GM19467 (cell line): ENCODE measurements around the gene DOK4.
"Not testable (repeated sequence)": the region's sequence is repeated elsewhere in the genome, so short reads cannot be mapped to it uniquely, and the experiment has no call there.

Experiments
- ATAC-seq: cut with Tn5 transposase; IDR thresholded peaks from one replicate; pipeline ENCODE4 v1.9.1; 2021; ENCODE audit warnings: mild to moderate bottlenecking, moderate library complexity; ENCODE audit not compliant: unreplicated experiment

DOK4 gene

DNA sequence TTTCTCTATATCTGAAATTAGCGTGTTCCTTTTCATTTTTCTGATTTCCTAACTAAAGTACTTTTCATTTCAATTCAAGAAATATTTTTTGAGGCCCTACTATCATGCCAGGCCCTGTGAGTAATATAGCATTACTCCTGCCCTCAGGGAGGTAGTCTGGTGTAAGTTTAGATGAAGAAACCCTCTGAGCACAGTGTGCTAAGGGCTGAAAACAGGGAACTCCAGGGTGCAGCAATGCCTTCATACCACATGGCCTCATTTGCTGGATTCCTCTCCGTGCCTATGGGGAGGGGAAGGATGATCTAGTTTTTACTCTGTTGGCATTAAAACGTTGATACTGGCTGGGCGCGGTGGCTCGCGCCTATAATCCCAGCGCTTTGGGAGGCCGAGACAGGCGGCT is 34.3 kb downstream of the DOK4 start:
- ATAC-seq = no peak

DNA sequence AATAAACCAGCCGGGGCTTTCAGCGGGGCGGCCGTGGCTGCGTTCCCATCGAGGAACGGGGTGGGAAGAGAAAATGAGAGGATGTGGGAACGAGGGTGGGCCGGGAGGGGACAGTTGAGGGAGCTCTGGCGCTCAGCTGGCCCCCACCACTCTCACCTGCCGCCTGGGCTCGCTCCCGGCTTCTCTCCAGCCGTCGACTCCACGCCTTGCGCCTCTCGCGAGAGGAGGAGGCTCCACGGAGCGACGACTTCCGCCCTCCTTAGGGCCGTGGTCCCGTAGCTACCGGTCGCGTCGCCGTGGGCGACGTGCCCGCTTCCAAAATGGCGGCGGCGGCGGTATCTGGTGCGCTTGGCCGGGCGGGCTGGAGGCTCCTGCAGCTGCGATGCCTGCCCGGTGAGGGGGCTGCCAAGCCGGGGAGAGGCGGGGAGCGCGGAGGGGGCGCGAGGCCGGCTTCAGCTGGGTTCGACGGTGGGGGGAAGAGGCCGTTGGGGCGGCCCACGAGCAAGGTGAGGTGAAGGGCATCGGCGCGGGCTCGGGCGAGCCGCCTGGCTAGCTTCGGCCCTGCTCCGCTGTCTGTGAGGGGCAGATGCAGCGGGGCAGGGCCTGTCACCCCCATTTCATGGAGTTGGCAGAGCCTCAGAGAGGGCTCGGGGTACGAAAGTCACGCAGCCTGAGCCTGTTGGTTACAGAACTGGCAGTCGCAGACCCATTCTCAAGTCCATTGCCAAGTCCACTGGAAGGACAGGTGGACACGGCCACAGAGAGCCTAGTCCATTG is 38.9 kb downstream of the DOK4 start, which contains the start of the genes CIAPIN1 and COQ9:
TSS of gene CIAPIN1 (minus strand) at position 200 of the 777 bp plus-strand sequence. CDS start 6,457 bp downstream, outside the sequence.
TSS of gene COQ9 (plus strand) at position 294 of the 777 bp plus-strand sequence. CDS start at position 321, 27 bp downstream.
- ATAC-seq = peak; percentile 95

DNA sequence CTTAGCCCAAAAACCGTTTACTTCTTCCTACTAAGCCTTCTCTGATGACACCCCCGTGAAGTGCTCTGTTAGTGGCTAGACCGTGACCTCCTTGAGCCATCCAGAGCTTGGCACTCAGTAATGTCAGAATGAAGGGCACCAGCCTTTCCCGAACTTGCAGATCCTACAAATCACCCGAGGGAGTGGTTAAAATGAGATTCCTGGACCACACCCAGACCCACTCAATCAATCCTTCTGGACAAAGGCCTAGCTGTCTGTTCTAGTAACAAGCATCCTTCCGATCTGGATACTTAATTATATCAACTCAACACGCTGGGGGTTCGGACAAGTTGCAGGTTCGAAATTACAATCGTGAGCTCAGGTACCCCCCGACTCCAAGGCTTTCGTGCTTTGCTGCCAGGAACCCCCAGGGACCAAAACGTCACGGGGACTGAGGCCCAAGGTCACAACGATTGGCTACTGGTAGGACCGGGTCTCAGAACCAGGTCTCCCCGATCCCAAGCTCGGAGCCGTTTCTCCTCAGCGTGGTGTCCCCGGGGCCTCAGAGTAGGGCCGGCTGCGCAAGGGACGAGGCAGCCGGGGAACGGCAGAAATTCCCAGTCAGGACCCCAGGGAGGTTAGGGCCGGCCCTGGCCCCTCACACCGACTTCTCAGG is 39.6 kb downstream of the DOK4 start:
- peak; percentile 19 for ATAC-seq

DNA sequence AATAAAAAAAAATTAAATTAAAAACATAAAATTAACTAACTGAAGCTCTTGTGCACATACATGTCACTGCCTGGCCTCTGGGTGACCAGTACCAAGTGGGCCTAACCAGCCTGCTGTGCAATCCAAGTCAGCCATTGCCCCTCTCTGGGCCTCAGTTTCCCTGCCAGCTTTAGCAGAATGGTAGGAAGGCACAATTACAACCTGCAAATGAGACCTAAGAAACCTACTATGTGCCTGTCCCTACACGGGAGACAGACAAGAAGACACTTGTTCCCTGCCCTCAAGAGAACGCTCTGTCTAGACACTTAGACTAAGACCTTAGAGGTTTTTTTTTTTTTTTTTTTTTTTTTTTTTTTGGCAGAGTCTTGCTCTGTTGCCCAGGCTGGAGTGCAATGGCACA is 40.8 kb downstream of the DOK4 start:
- no peak for ATAC-seq

DNA sequence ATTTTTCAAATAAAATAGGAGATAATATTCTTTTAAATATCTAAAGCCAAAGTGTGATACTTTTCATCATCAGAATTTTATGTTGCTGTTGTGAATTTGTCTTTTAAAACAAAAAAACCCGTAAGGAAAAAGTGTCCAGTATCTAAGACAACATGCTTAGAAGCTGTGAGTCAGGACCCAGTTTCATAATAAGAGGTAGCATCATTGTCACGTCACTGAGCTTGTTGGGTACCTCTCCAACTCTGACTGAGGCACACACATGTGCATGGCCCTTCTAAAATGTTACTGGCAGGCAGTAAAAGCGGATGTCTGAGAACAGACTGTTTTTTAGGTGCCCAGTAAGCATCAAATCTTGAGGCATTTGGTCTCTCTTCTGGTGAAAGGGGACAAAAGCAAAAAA is 41.6 kb downstream of the DOK4 start:
- ATAC-seq = no peak

DNA sequence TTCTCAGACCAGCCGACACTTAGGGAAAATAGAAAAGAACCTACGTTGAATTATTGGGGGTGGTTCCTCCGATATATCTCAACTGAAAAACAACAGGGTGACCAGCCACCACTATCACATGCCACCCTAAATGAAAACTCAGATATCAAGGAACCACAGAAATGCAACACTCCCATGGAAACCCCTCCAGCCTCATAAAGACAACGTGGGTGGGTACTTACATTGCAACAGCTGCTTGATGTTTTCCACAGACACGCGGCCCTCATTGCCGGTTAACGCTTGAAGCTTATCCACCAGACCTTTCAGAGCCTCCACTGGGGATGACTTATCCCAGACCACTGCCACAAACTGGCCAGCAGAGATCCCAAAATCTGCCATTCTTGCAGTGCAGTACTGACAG is 45.7 kb downstream of the DOK4 start:
- not testable (repeated sequence) for ATAC-seq

DNA sequence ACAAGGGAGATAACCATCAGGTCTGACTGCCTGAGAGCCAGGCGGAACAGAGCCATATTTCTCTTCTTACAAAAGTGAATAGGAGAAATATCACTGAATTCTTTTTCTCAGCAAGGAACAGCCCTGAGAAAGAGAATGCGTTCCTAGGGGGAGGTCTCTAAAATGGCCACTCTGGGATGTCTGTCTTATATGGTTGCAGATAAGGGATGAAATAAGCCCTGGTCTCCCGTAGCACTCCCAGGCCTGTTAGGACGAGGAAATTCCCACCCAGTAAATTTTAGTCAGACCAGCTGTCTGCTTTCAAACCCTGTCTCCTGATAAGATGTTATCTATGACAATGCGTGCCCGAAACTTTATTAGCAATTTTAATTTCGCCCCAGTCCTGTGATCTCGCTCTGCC is 46.3 kb downstream of the DOK4 start:
- ATAC-seq = not testable (repeated sequence)

DNA sequence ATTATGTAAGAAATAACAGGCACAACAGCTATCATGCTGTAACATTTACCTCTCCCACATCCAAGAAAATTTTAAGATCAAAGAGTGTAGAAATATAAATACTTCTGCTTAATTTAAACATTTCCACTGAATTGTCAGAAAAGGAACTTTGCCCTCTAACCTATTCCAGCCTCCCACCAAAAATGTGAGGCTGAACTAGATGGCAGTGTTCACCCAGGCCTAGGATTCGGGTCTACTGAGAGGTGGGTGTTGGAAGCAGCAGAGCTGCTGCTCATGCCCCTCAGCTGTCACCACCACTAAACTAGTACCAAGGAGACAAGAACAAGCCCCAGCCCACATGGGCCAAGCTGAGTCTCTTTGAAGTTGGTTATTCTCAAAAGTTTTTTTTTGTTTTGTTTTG is 50.5 kb downstream of the DOK4 start:
- no peak for ATAC-seq

DNA sequence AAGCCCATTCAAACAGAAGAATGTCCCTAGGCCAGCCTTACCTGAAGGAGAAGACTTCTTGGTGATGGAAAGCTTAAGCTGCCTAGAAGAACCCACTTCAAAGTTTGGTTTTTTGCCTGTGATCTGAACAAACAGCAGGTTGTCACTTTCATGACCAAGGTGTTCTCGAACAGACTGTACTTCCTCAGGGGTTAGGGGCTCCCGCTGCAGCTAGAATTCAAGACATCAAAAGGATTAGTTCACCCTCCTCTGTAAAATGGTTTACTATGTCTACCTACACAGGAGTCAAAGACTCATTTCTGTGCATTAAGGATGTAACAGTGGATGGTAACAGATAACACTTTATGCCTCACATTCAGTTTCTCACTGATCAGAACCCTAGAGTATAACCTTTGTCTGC is 52.3 kb downstream of the DOK4 start:
- no peak for ATAC-seq

DNA sequence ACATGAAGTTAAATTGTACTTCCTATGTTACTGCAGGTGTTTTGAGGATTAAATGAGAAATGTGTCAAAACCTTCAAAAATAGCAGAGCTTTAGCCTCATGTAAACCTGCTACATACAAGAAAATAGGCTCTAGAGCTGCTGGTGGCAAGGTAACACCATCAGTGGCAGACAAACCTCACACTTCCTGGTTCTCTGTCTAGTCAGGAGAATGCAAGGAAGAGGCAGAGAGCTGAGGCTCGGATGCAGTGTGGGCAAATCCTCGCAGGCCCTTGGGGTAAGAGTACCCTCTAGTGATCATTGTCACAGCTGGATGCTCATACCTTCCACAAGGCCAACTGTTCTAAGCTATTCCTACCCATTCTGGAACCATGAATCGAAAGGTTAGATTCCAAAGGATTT is 53.3 kb downstream of the DOK4 start:
- no peak for ATAC-seq

DNA sequence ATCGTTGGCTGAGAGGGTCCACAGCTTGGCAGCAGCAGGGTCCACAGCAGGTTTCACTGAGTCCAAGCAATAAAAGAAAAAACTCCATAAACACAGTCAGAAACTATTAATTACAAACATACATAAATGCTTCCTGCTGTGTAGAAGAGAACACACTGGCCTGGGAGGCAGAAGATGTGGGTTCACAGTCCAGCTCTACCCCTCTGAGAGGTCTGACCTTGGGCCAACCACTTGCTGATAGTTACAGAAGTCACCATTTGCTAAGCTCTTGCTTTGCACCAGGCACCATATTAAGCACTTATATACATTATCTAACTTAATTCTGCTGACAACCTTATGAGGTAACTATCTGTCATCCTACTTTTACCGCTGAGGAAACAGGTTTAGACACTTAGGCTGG is 53.8 kb downstream of the DOK4 start:
- no peak for ATAC-seq

DNA sequence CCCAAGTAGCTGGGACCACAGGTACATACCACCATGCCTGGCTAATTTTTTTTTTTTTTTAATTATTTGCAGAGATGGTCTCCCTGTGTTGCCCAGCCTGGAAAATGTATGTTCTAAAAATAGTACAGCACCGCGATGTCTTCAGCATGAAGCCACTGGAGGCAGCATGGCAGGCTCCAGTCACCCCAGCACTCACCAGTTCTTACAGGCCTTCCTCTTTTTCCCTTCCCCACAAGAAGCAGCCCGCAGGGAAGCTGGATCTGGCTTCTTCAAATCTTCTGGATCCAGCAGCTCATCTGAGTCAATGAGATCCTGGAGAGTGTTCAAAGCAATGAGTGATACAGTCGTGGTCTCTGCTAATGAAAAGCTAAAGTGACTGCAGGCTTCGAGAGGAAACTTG is 55.3 kb downstream of the DOK4 start:
- ATAC-seq = no peak

DNA sequence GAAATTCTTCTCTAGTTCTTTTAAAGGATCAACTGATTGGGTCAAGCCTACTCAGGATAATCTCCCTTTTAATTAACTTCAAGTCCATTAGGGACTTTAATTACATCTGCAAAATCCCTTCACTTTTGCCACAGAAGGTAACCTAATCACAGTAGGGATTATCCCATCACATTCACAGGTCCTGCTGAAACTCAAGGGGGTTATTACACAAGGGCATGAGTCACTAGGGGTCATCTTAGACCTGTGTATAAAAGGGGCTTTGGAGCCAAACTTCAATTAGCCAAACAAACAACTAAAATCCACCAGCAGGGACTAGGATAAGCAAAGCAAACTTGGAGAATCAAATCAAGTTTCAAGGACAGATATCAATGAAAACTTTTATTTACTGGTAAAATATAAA is 58.5 kb downstream of the DOK4 start:
- ATAC-seq = no peak

DNA sequence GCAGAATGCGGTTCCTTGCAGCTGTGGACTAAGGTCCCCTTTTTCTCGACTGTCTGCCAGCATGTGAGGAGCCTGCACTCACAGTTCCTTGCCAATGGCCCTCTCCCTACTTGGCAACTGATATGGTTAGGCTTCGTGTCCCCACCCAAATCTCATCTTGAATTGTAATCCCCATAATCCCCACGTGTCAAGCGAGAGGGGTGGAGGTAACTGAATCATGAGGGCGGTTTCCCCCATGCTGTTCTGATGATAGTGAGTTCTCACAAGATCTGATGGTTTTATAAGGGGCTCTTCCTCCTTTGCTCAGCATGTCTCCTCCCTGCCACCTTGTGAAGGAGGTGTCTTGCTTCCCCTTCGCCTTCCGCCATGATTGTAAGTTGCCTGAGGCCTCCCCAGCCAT is 59.0 kb downstream of the DOK4 start:
- no peak for ATAC-seq

DNA sequence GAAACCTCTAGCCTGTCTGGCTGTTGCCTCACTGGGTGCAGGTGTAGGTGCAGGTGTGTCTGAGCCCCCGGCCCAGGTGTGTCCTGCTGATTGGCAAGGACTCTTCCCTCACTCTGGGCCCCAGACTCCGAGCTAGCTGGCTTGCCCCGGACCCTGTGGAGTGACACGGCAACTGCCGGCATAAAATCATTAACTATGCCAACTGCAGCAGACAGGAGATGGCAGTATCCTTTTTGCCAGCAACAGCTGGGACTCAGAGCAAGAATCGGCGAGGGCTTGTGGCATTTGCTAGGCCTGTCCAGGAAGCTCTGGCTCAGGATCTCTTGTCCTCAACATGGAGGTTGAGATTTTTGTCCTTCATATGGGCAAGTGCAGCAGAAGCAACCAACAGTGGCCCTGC is 59.9 kb downstream of the DOK4 start:
- no peak for ATAC-seq

DNA sequence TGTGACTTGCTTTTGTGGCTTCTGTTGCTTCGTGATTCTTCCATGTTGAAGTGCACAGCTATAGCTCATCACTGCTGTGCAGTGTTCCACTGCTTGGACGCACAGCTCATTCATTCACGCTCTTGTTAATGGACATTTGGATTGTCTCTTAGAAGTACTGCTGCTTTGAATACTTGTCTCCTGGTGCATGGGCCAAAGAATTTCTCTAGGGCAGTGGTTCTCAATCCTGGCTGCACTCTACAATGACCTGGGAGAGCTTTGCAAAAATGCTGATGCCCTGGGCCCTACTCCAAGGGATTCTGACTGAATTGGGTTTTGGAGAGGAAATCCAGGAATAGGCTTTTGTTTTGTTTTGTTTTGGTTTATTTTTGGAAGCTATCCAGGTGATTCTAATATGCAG is 61.7 kb downstream of the DOK4 start:
- no peak for ATAC-seq

DNA sequence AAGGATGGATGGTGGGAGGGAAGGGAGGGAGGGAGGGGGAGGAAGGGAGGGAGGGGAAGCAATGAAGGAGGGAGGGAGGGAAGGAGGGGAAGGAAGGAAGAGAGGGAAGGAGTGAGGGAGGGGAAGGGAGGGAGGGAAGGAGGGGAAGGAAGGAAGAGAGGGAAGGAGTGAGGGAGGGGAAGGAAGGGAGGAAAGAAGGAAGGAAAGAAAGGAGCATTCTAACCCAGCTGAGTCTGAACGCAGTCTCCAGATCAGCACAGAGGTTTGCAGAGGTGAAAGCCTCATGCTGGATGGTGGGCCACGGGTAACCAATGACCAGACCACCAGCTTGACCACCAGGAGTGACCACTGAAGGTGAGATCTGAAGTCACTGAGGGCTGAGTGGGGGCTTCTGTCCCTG is 63.1 kb downstream of the DOK4 start:
- no peak for ATAC-seq

DNA sequence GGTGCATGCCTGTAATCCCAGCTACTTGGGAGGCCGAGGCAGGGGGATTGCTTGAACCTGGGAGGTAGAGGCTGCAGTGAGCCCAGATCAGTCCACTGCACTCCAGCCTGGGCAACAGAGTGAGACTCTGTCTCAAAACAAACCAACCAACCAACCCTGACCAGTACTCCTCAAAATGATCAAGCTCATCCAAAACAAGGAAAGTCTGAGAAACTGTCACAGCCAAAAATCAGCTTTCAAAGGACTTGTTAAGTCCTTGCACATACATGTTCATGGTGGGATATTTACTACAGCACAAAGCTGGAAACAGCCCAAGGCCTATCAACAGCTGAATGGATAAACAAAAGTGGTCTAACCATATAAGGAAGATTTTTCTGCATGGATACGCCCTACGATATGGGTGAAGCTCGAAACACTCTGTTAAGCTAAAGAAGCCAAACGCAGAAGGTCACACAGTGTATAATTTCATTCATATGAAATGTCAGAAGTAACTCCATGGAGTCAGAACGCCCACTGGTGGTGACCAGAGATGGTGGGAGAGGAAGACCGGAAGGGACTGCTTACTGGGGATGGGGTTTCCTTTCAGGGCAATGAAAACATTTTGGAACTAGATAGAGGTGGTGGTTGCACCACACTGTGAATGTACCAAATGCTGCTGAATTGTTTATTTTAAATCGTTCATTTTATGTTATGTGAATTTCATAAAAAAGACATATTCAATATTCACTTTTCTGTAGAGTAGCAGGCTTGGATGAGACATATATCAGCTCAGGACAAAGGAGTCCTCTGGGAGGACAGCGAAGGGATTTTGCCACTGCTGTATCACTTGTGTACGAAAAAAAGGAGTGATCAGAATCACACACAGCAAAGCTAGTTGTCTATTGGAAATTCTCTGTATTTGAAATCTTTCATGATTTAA is 64.0 kb downstream of the DOK4 start:
- ATAC-seq = no peak
